PFSK-1 (cell line): ENCODE measurements around the gene SRRM1.

ENCODE experiments used
- SIN3A ChIP-seq: IDR thresholded peaks from 2 replicates; pipeline ENCODE4 v1.6.1; 2012; ENCODE audit warnings: mild to moderate bottlenecking, low read length, moderate library complexity, borderline replicate concordance; ENCODE audit not compliant: insufficient read depth
- TAF1 ChIP-seq: IDR thresholded peaks from 2 replicates; pipeline ENCODE4 v1.6.1; 2012; ENCODE audit warnings: low read length, control low read depth, borderline replicate concordance; ENCODE audit not compliant: insufficient read depth

DNA sequence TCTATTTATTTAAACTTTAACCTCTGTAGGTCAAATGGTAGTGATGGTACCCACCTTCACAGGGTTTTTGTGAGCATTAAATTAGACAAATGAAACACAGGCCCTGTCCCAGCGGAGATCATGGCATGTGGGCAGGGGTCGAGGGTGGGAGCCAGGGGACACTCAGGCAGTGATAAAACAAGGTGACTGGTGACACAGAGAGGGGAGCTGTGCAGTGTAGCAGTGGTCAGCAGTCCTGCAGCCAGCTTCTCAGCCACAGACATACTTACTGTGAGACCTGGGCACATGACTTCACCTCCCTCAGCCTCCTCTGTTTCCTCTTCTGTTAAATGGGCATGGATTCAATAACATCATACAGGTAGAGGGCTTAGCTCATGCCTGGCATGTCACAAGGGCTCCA is 44.9 kb downstream of the SRRM1 start:
- no peak for TF ChIP-seq TAF1
- no peak for TF ChIP-seq SIN3A
